Activated B cell treated with CpG ODN at 0.5 μM for 24 hours (primary cell): ENCODE results near the gene TTC7B. TPM values are rescaled to one million over a fixed set of nuclear protein-coding genes. Genes with fewer than 3 reads are reported as not detected.
"Not testable (repeated sequence)": the region's sequence is repeated elsewhere in the genome, so short reads cannot be mapped to it uniquely, and the experiment has no call there.

ENCODE experiments used
- ATAC-seq: fragments of 200-7000 bp; cut with Tn5 transposase; one replicate; pipeline ENCODE4 v1.10.0; 2021; ENCODE audit warnings: low read depth, mild to moderate bottlenecking, moderate library complexity
- CTCF ChIA-PET: fragments of 350-600 bp; sonication (Branson Sonifier 250); formaldehyde crosslinking; loops from one replicate; lab custom pipeline; 2021; ENCODE audit warnings: antibody characterized with exemption; lab: Charles Lee
- POLR2A ChIA-PET: fragments of 350-600 bp; sonication (Branson Sonifier 250); formaldehyde crosslinking; loops from one replicate; lab custom pipeline; 2021; ENCODE audit warnings: antibody characterized with exemption; lab: Charles Lee
- DNase-seq: peaks from one replicate; pipeline ENCODE4 v3.0.0; 2022
- H3K27ac Mint-ChIP-seq: one replicate; pipeline ENCODE4 v1.8.0; 2020; ENCODE audit warnings: mixed read lengths
- H3K27me3 Mint-ChIP-seq: one replicate; pipeline ENCODE4 v1.8.0; 2021; ENCODE audit warnings: mixed read lengths
- H3K36me3 Mint-ChIP-seq: one replicate; pipeline ENCODE4 v1.8.0; 2021; ENCODE audit warnings: low read depth, mixed read lengths
- H3K4me1 Mint-ChIP-seq: one replicate; pipeline ENCODE4 v1.8.0; 2021; ENCODE audit warnings: mixed read lengths
- H3K4me3 Mint-ChIP-seq: one replicate; pipeline ENCODE4 v1.8.0; 2020; ENCODE audit warnings: mild to moderate bottlenecking, mixed read lengths
- H3K9me3 Mint-ChIP-seq: one replicate; pipeline ENCODE4 v1.8.0; 2020; ENCODE audit warnings: mixed read lengths
- CTCF ChIP-seq: fragments of 200-600 bp; IDR thresholded peaks from one replicate; pipeline ENCODE4 v1.8.0; 2022; ENCODE audit warnings: antibody characterized with exemption, mild to moderate bottlenecking
- intact Hi-C: fragments of 100-400 bp; cut with micrococcal nuclease; formaldehyde crosslinking; loops from one replicate; pipeline ENCODE4 v1.15.1; 2024
- total RNA-seq: library from RNA; stranded (reverse); gene quantifications from 2 replicates; pipeline ENCODE4 v1.2.3, GENCODE V29; 2022

The TTC7B gene
- total RNA-seq, 1 donor from 2014 or later: 1.9 TPM

DNA sequence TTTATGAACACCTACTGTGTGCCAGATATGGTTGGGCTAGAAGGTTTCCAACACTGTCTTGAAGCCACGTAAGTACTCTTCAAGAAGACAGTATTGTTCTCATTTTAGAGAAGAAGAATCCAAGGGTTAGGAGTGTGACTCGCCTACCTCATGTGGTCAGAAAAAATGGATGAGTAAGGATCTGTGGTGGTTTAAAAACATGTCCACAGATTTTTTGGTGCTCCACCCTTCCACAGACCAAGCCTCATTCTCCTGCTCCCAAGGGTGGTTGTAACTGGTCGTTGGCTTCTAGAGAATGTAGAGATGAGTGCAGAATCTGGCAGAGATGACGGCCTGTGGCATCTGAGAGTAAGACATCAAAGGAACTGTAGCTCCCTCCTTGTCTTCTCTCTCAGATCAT is 30.3 kb upstream of the TTC7B start:
- Mint-ChIP-seq H3K4me1 (no peaks in the 10 kb centered on the region), H3K9me3 (no peaks in the 10 kb centered on the region), H3K27me3 (no peaks in the 10 kb centered on the region), H3K4me3 (no peak overlapping the region), H3K36me3 (peaks cover 5% of the 10 kb centered on the region), H3K27ac (no peak overlapping the region)
- CTCF ChIA-PET: no interaction called here
- no peak for DNase-seq
- POLR2A ChIA-PET: no interaction called here
- no peak for ATAC-seq
- intact Hi-C loops: no loop called here
- TF ChIP-seq CTCF: no peak

DNA sequence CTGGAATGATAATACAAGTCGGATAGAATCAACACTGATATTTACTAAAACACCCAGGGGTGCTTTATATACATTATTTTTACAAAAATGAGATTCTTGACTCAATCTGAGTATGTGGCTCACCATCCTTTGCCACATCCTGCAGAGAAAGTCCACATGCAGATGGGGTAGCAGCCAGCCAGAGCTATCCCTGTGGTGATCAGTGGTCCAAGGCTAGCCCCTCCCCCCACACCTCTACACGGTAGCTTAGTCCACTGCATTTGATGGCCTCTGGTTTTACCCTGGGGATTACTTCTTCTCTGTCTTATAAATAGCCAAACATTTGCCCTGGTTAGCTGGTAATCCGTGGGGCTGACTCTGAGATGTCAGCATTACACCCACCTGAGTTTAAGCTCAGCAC is 28.1 kb upstream of the TTC7B start:
- intact Hi-C loops: no loop called here
- H3K27me3 Mint-ChIP-seq: peaks cover under 1% of the 10 kb centered on the region
- POLR2A ChIA-PET: no interaction called here
- H3K9me3 Mint-ChIP-seq: no peaks in the 10 kb centered on the region
- H3K27ac Mint-ChIP-seq: no peak overlapping the region
- DNase-seq (no peak), ATAC-seq (no peak)
- peaks cover under 1% of the 10 kb centered on the region for H3K36me3 Mint-ChIP-seq
- no peak for TF ChIP-seq CTCF
- H3K4me3 Mint-ChIP-seq: no peak overlapping the region
- H3K4me1 Mint-ChIP-seq: no peaks in the 10 kb centered on the region
- CTCF ChIA-PET: no interaction called here

DNA sequence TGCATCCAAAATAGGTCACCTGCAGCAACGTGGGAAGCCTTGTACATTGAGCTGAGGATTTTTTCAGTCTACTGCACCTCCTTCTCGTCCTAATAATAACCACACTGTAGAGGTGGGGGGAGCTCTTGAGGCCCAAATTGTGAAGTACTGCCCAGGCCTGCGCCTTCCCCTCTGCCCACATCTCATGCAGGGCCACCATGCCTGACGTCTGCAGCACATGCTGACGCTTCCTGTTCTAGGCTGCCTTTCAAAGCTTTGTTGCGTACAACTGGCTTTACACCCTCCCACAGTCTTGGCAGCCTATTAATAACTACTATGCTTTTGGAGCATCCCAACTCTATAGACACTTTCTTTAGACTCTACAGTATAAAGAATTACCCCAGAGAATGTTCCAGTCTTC is 26.5 kb upstream of the TTC7B start:
- ChIA-PET CTCF (no interaction called here), POLR2A (no interaction called here)
- Mint-ChIP-seq H3K4me3 (no peak overlapping the region), H3K27ac (no peak overlapping the region), H3K4me1 (no peaks in the 10 kb centered on the region), H3K9me3 (no peaks in the 10 kb centered on the region), H3K36me3 (no peaks in the 10 kb centered on the region), H3K27me3 (peaks cover 2% of the 10 kb centered on the region)
- TF ChIP-seq CTCF: no peak
- ATAC-seq (no peak), DNase-seq (no peak)
- intact Hi-C loops: no loop called here

- H3K4me1 Mint-ChIP-seq, H3K9me3 Mint-ChIP-seq, H3K4me3 Mint-ChIP-seq, H3K27ac Mint-ChIP-seq, CTCF ChIA-PET, H3K36me3 Mint-ChIP-seq, ATAC-seq, DNase-seq, H3K27me3 Mint-ChIP-seq, intact Hi-C loops, POLR2A ChIA-PET: not testable (repeated sequence)
Measured at GRCh38 chr14:90840667-90841066, 24.4 kb upstream of the TTC7B start.

GRCh38 chr14:90839889-90840266 is 23.6 kb upstream of the TTC7B start:
- Mint-ChIP-seq H3K36me3 (no peaks in the 10 kb centered on the region), H3K4me1 (no peaks in the 10 kb centered on the region), H3K27me3 (peaks cover 6% of the 10 kb centered on the region), H3K27ac (no peak overlapping the region), H3K4me3 (no peak overlapping the region), H3K9me3 (no peaks in the 10 kb centered on the region)
- ChIA-PET CTCF (no interaction called here), POLR2A (no interaction called here)
- intact Hi-C loops: no loop called here
- TF ChIP-seq CTCF: no peak
- DNase-seq (no peak), ATAC-seq (no peak)
